ENCODE results near the gene CLCN1.

The CLCN1 gene

DNA sequence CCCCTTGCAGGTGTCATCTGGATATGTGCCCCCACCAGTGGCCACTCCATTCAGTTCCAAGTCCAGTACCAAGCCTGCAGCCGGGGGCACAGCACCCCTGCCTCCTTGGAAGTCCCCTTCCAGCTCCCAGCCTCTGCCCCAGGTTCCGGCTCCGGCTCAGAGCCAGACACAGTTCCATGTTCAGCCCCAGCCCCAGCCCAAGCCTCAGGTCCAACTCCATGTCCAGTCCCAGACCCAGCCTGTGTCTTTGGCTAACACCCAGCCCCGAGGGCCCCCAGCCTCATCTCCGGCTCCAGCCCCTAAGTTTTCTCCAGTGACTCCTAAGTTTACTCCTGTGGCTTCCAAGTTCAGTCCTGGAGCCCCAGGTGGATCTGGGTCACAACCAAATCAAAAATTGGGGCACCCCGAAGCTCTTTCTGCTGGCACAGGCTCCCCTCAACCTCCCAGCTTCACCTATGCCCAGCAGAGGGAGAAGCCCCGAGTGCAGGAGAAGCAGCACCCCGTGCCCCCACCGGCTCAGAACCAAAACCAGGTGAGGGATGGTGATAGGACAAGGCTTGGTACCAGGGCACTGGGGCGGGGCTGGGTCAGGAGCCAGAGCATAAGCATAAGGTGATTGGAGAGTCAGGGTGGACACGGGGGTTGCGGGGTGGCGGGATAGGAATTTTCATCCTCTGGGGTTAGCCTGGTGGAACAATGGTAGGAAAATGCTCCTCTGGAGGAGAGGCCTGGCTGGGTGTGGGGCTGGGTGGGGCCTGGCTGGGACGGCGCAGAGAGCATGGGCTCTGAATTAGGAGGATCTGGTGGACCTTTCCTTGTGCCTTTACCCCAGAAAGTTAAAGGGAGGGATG, 67.1 kb downstream of the CLCN1 start:
- TF ChIP-seq, protein P1, sequence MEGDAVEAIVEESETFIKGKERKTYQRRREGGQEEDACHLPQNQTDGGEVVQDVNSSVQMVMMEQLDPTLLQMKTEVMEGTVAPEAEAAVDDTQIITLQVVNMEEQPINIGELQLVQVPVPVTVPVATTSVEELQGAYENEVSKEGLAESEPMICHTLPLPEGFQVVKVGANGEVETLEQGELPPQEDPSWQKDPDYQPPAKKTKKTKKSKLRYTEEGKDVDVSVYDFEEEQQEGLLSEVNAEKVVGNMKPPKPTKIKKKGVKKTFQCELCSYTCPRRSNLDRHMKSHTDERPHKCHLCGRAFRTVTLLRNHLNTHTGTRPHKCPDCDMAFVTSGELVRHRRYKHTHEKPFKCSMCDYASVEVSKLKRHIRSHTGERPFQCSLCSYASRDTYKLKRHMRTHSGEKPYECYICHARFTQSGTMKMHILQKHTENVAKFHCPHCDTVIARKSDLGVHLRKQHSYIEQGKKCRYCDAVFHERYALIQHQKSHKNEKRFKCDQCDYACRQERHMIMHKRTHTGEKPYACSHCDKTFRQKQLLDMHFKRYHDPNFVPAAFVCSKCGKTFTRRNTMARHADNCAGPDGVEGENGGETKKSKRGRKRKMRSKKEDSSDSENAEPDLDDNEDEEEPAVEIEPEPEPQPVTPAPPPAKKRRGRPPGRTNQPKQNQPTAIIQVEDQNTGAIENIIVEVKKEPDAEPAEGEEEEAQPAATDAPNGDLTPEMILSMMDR (IDR thresholded peaks at IDR 0.05; ENCODE audit: insufficient read depth, low read depth, low read length, missing control alignments) = peak; percentile 1
- no peak overlapping the region for H3K4me3 ChIP-seq (ENCODE audit: low read depth, low read length)
- no peak for DNase-seq (ENCODE audit: low read depth)

DNA sequence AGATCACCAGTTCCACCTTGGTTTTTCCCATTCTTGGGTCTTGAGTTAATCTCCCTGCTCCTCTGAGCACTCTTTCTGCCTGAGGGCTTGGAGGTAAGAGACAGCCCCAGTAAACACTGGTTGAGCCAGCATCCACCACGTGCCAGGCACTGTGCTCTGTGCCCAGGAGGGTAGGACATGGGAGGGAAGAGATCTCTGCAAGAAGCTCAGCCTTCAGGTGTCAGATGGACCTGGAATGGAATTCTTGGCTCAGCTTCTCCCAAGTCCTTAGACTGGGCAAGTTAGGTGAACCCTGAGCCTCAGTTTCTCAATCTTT, 67.7 kb downstream of the CLCN1 start:
- TF ChIP-seq, protein P1 (IDR thresholded peaks at IDR 0.05; ENCODE audit: insufficient read depth, low read depth, low read length, missing control alignments) = no peak
- H3K4me3 ChIP-seq (ENCODE audit: low read depth, low read length) = no peak overlapping the region
- DNase-seq (ENCODE audit: low read depth) = no peak

DNA sequence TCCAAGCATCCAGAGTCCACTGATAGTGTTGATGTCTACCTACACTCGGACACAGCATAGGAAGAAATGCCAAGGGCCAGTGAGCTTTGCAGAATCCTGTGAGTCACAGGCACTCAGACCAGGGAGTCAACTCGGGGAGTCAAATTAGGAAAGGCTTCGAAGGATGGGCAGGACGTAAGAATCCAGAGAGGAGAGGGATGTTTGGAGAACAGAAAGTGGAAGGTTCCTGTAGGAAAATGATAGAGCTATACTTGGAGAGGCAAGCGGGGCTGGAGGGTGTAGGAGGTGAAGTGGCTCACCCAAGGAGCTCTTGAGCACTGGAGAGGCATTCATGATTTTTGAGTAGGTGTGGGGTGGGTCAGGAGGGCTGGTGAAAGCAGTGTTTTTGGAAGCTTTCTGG, 68.2 kb downstream of the CLCN1 start:
- no peak for DNase-seq (ENCODE audit: low read depth)
- no peak overlapping the region for H3K4me3 ChIP-seq (ENCODE audit: low read depth, low read length)
- TF ChIP-seq, protein P1 (IDR thresholded peaks at IDR 0.05; ENCODE audit: insufficient read depth, low read depth, low read length, missing control alignments) = no peak

DNA sequence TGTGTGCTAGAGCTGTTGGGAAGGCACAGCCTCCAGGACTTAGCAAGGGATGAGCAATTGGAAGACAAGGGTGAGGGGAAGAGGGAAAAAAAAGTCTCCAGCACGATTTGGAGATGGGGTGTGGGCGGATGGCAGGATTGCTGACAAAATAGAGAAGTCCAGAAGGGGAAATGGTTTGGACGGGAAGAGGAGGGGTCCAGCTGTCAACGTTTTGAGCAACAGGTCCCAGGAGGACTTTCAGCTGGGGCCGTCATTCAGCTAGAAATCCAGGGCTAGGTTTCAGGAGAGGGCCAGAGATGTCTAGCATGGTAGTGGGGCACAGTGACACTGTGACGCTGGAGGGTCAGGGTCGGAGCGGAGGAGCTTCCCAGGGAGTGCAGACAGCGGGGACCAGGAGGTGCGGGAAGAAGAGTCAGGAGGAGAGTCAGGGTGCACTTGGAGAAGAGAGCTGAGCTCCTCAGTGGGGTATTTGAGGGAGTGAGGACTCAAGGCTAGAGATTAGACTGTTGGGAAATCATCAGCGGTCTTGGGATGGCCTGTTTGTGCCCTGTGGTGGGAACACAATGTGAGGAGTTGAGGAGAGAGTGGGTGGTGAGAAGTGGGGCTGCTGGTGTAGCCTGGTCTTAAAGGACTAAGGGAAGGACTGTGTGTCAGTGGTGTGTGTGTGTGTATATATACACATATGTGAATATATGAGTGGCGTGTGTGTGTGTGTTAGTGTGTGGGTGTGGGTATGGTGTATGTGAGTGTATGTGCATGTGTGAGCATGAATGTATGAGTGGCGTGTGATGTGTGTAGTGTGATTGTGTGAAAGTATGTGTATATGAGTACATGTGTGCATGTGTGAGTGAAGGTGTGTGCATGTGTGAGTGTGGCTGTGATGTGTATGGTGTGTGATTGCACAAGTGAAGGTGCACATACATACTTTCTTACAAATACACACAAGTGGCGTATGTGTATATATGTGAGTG, 69.0 kb downstream of the CLCN1 start:
- no peak for DNase-seq (ENCODE audit: low read depth)
- H3K4me3 ChIP-seq (ENCODE audit: low read depth, low read length) = no peak overlapping the region
- TF ChIP-seq, protein P1 (IDR thresholded peaks at IDR 0.05; ENCODE audit: insufficient read depth, low read depth, low read length, missing control alignments) = no peak

DNA sequence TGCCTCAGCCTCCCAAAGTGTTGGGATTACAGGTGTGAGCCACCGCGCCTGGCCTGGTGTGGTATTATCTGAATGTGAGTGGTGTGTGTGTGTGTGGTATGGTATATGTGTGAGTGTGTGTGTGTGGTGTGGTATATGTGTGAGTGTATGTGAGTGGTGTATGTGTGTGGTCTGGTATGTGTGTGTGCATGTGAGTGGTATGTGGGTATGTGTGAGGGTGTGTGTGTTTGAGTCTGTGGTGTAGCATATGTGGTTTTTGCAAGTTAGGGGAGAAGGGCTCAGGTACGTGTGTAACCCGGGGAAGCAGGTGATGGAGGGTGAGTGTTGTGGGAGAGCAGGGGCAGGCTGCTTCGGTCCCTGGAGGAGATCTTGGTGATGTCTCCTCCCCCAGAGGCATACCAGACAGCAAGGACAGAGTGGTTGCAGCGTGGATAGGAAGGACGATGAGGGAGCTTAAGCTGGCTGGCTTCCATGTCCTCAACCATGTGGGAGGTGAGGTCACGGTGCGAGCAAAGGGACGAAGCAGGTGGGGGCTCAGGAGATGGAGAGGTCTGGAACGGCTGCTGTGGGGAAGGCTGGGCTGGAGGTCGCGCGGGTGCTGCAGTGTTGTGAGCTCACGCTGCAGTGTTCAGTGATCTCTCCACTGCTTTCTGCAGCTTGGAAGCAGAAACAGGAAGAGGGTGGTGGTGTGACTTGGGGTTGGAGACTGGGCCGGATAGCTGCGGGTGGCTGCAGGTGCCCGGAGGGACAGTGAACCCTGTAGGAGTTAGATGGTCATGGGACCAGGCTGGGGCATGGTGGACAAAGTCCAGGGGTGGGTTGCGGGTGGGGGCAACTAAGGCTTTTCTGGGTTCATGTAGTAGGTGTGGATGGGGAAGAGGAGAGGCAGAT, 70.2 kb downstream of the CLCN1 start:
- DNase-seq (ENCODE audit: low read depth) = no peak
- no peak overlapping the region for H3K4me3 ChIP-seq (ENCODE audit: low read depth, low read length)
- TF ChIP-seq, protein P1 (IDR thresholded peaks at IDR 0.05; ENCODE audit: insufficient read depth, low read depth, low read length, missing control alignments) = no peak
